Activated gamma-delta T cell (primary cell): ENCODE results near the gene TRIM44.

Experiments used
- DNase-seq: peaks from one replicate; lab custom pipeline; 2025; lab: John Stamatoyannopoulos, UW
- total RNA-seq, 2 donors: gene quantifications; one replicate each; lab custom pipeline; 2026; lab: John Stamatoyannopoulos, UW

The TRIM44 gene, protein sequence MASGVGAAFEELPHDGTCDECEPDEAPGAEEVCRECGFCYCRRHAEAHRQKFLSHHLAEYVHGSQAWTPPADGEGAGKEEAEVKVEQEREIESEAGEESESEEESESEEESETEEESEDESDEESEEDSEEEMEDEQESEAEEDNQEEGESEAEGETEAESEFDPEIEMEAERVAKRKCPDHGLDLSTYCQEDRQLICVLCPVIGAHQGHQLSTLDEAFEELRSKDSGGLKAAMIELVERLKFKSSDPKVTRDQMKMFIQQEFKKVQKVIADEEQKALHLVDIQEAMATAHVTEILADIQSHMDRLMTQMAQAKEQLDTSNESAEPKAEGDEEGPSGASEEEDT
- total RNA-seq = 121 to 136 reads per million in 2 donors

DNA sequence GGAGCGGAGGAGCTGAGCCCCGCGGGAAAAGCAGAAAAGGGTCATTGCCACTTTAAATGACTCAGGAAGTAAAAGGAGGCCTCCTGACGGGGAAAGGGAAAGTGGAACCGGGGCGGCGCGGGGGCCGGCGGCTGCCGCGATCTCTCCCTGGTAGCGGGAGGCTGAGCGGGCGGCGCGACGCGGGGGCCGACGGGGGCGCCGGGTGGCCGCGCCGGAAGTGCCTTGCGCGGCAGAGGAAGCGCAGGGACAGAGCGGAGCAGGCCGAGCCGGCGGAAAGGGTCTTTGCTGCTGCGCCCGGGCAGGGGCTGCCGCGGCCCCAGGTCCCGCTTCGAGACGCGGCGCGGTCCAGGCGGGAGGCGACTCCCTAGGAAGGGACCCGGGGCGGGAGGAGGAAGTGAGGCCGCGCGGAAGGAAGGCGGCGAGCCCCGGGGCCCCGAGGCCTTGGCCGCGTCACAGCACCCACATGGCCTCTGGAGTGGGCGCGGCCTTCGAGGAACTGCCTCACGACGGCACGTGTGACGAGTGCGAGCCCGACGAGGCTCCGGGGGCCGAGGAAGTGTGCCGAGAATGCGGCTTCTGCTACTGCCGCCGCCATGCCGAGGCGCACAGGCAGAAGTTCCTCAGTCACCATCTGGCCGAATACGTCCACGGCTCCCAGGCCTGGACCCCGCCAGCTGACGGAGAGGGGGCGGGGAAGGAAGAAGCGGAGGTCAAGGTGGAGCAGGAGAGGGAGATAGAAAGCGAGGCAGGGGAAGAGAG lies at the start of gene TRIM44:
TSS of gene TRIM44 (plus strand) at position 127 of the 759 bp plus-strand sequence. CDS start at position 464, 337 bp downstream.
- peak; percentile 71 for DNase-seq

DNA sequence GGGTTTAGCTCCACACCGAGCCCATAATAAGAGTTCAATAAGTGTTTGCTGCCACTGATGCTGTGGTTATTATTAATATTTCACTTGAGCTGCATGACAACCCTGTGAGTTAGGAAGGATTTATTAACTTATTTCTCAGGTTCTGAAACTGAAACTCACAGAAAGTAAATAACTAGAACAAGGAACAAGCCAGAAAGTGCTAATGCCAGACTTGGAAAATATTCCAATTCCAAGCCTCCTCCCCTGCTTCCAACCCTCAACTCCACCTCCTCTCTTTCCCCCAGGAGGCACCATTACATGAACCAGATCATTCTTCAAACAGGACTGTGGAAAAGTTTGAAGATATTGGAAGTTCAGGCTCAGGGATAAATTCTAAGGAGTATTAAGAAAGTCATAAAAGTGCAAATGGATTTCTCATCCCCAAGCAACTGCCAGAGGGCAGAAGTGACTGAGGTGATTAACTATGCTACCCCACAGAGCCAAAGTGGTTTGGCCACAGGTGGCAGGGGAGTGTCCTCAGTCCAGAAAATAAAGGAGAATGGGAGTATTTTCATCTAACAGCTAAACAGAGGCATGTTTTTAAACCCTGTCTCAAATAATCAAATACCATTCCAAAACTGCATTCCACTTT lies 47.5 kb upstream of the TRIM44 start:
- DNase-seq = no peak

DNA sequence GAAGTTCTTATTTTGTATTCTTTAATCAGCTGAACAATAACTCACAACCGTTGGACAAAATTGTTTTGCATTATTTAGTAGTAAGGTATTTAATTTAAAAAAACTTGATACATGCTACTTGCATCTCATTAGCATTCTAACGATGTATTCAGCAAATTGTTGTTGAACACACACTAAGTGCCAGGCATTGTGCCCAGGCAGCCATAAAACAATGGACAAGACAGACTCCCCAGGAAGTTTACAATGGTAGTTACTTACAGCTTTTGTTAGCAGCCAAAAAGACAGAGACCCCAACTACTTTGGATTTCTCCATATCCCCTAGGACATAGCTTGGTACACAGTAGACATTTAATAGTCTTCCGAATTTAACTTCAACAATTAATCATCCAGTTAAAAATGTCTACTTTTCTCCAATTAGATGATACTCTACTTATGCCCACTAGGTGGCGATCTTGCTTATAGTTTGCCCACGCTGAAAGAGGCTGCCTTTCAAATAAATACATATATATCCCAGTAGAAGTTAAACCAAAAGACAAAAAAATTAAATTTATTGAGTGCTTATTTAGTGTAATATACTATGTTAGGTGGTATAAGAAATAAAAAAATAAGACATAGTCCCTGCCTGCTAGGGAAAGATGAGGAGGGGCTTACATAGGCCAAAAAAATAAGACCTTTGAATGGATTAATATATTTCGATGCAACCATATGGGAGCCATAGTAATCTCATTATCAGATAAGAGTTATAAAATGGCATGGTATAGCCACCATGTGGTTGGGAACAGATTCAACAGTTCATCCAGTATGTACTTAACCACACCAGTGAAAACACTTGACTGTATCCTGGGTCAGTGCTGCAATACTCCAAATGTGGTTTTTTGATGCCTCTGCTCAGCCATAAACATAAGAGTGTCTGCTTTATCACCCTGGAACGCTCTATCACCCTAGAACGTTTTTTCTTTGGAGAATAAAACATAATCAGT lies 46.4 kb upstream of the TRIM44 start:
- DNase-seq = no peak

DNA sequence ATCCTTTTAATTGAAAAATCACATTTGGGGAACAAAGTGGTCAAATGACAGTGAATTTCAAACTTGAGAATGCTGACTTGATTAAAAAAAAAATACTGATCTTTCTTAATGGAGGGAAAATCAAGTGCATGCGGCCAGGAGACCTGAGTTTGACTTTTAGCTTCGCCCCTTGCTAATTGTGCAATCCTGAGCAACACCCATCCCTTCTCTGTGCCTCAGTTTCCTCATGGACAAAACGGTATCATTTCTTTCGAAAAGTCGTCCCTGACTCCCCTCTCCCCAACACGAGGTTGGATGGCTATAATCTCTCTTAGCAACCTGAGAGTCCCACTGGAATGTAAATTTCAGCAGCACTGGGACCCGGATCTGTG lies 45.3 kb upstream of the TRIM44 start:
- DNase-seq = no peak

DNA sequence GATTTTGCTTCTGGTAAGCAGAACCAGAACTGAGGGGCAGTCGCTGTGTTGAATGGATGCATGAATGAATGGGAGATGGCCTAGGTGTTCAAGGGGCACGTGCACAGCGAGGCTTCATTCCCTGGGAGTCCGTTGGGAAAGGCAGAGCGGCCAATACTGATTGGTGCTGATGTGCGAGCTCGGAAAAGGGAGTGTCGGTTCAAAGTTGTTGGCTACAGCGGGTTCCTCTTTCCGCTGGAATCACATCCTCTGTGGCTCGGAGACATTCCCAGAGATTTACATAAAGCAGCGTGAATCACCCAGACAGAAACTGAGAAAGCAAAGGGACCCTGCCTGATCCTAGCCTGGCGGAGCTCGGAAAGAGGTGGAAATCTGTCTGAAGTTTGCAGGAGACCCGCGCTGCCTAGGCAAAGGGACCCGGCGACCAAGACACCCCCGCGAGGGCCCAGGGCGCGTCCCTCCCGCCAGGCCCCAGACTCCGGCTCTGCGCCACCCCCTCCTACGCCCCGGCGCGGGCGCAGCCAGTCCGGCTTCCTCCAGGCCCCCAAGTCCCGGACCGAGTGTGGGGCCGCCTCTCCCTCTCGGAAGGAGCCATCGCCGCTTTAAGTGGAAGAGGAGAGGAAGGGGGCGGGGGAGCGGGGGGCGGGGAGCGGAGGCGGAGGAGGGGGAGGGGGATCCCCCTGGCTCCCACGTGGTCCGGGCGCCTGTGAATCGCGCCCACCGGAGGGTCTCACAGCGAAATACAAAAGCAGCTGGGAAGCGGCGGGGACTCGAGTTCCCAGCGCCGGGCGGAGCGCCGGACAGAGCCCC lies 44.7 kb upstream of the TRIM44 start, which contains the start of gene FJX1:
TSS of gene FJX1 (plus strand) at position 774 of the 810 bp plus-strand sequence. CDS start 177 bp downstream, outside the sequence.
- no peak for DNase-seq

DNA sequence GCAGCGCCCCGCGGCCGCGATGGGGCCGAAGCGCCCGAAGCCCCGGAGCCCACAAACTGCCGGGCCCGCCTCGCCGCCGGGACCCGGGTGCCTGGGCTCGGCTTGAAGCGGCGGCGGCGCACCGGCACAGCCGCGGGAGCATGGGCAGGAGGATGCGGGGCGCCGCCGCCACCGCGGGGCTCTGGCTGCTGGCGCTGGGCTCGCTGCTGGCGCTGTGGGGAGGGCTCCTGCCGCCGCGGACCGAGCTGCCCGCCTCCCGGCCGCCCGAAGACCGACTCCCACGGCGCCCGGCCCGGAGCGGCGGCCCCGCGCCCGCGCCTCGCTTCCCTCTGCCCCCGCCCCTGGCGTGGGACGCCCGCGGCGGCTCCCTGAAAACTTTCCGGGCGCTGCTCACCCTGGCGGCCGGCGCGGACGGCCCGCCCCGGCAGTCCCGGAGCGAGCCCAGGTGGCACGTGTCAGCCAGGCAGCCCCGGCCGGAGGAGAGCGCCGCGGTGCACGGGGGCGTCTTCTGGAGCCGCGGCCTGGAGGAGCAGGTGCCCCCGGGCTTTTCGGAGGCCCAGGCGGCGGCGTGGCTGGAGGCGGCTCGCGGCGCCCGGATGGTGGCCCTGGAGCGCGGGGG lies 44.0 kb upstream of the TRIM44 start:
- DNase-seq = no peak

DNA sequence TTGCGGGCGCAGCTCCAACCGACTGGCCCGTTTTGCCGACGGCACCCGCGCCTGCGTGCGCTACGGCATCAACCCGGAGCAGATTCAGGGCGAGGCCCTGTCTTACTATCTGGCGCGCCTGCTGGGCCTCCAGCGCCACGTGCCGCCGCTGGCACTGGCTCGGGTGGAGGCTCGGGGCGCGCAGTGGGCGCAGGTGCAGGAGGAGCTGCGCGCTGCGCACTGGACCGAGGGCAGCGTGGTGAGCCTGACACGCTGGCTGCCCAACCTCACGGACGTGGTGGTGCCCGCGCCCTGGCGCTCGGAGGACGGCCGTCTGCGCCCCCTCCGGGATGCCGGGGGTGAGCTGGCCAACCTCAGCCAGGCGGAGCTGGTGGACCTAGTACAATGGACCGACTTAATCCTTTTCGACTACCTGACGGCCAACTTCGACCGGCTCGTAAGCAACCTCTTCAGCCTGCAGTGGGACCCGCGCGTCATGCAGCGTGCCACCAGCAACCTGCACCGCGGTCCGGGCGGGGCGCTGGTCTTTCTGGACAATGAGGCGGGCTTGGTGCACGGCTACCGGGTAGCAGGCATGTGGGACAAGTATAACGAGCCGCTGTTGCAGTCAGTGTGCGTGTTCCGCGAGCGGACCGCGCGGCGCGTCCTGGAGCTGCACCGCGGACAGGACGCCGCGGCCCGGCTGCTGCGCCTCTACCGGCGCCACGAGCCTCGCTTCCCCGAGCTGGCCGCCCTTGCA lies 43.3 kb upstream of the TRIM44 start:
- DNase-seq = no peak

DNA sequence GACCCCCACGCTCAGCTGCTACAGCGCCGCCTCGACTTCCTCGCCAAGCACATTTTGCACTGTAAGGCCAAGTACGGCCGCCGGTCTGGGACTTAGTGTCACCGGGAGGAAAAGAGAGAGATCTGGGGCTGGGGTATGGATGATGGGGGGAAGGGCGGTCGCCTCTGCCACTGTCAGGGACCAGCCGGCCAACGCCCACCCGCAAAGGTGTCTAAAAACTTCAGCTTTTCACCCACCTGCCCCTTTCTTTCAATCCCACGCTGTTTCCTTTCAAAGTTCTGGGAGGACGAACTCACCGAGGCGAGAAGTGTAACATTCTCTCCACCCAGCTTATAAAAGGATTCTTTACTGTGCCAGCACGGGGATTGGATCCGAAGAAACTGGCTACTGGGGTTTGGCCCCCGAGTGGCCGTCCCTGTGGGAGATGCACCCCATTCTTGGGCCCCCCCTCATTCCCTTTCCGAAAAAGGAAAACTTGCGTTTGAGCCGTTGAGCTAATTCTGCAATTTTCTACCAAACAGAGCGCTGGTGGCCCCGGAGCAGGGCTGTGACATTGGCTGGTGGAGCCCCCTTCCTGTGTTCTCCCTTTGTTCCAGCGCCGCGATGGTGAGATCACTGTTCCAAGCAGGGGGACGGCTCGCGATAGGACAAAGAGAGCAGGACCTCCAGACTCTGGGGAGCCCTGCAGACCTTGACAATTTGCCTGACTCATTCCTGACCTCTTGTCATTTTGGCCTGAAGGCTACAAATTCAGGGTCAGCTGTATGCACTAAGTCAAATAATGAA lies 42.5 kb upstream of the TRIM44 start:
- no peak for DNase-seq

DNA sequence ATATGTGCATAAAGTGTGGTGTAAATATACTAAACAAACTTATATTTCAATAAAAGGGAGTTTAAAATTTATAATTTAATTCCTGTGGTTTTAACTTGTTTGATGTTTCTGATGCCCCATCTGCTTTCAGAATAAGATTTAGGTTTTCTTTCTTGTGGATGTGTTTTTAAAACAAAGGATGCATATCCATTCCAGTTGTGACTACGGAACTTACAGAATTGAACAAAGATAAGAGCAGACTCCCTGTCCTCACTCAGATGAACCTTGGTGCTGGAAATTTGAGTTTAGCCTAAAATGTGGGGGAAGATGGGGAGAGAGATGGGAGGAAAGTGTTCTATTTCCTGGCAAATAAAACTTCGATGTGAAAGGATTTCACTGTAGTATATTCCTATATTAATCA lies 41.8 kb upstream of the TRIM44 start:
- DNase-seq = no peak

DNA sequence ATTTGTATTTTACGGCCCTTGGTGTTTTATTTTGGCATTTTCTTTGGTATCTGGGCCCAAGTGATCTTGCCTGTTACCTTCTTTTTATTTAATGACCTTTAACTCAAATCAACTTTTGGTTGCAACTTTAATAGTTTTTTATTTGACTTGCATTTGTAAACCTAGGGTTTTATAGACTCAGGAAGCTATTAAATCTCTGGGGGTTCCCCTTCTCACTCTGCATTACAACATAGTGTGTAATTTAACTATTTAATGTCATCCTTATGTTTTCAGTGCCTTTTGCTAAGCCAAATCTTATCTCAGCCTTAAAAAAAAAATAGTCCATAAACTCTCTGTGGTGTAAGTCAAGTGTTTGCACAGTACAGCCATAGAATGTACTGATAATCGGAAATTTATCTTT lies 41.0 kb upstream of the TRIM44 start:
- no peak for DNase-seq

DNA sequence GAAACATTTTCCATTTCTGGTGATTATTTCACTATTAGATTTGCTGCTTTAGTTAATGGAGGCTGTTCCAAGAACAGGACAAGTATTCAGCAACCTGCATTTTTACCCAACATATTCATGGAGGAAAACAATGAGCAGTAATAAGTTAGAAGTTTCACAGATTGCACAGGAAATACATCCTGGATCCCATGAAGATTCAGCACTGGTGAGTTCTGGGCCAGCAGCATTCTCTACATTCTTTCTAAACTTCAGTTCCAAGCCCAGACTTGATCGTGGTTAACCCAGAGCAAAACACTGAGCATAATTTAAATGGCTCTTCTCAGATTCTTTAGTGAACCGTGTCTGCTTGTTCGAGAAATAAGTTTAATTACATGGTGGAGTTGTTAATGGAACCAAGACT lies 40.5 kb upstream of the TRIM44 start:
- DNase-seq = no peak

DNA sequence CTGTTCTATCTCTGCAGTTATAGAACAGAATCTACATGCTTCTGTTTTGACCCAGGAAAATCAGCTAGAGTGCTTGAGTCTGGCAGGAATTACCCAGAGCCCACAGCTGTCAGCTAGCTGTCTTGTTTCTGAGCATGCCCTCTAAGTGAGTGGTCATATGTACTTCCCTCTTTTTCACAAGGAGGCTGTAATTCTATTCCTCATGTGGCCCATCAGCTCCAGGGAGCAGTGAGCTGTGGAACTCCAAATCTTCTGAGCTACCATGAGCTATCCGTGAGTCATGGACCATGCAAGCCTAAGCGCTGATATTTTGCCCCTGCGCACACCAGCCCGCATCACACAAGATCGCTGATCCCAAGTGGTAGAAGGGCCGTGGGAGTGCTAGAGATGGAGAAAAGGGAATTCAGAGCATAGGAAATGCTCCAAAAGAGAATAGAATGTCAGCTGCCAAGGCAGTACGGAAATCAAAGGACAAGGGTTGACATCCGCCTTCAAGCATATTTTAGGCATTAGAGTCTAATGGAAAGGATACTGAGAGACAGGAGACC lies 38.9 kb upstream of the TRIM44 start:
- DNase-seq = no peak

DNA sequence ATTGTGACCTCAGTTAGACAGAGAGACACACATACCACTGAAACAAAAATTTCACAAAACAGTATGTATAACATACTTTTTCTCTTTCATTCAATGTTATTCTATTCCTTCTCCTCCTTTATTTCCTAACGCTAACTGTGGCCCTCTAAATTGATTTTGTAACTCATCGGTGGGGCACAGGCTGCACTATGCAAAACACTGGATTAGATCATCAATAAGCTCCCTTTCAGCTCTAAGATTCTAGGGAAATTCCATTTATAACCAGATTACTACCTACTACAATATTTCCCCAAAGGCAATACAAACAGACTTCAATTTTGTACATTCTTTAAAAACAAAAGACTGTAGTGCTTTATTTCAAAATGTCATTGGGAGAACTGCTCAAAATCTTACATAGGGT lies 38.3 kb upstream of the TRIM44 start:
- DNase-seq = no peak

DNA sequence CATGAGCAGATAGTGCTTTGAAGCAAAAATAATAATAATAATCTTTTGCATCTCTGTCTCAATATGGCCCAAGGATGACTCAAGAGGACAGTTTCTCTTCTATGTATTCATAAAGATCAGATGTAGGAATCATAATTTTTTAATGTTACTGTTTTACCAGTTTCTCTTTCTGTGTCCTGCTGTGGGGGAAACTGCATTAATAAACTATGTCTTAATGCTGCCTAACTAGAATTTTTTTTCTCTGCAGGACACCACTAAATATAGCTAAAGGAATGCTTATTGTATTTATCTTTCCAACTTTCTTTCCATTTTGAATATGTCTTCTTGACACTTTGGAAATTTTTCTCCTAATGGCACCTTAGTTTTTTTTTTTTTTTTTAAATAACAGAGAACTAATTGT lies 37.8 kb upstream of the TRIM44 start:
- DNase-seq = no peak

DNA sequence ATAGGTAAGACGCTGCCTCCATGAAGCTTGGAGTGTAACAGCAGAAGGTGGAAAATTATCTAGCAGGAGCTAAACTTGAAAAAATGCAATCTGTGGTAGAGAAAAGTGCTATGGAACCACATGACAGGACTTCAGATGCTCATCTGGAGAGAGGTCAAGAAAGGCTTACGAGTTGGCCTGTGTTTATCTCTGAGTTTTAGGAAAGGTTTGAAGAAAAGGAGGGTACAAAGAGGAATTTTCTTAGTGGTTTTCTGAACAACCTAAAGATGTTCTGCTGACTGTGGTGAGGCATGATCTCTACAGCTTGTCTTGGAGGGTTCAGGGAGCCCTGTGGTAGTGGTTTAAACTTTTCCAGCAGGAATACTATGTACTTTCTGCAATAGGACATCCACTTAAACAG lies 36.1 kb upstream of the TRIM44 start:
- DNase-seq = no peak

DNA sequence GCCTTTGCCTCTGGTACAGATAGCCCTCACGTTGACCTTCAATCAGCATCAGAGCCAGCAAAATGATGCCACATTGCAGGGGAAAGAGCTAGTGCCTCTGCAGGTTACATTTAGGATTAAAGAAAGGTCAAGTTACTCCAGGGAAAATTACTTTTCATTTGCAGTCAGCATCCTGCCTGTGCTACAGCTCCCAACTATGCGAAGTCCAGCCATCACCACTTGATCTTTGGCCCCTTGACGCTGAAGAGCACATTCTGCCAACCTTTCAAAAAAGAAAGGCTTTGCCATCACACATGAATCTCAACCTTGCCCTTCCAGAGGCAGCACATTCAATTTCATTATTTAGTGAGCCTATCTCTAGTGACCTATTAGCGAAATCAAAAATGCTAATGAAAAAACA lies 33.1 kb upstream of the TRIM44 start:
- DNase-seq = no peak

DNA sequence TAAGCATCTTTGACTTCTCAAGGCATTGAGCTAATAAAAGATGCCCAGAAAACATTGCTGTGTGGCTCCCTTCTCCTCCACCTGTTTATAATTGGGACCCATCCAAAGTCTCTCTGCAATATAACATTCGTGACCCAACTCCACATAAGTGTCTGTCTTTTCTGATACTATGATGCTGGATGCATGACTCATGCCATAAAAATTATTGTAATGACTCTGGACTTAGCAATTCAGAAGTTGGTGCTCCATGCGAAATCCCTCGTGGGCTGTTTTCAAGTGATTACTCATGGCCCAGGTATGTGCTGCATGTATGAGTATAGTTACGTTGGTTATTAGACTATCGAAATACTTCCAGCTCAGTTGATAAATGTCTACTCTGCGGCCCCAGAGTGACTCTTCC lies 32.7 kb upstream of the TRIM44 start:
- DNase-seq = no peak

DNA sequence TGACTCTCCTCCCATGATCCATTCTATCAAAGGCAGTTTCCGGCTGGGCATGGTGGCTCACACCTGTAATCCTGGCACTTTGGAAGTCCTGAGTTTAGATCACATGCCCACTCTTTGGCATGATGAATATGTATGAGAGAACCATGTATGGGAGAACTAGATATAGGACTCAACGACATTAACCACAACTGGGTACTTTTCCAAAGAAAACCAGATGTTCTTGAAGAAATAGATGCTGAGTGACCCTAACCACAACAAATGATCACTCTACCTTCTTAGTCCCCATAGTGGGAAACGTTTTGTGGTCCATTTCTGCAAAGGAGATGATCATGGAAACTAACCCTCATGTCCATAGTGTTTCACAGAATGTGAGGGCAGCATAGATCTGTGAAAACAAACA lies 30.7 kb upstream of the TRIM44 start:
- DNase-seq = no peak
